ENCODE data around the gene GPM6B.
A peak's percentile ranks its signal among the peaks of the same experiment; 100 is the strongest.
"Not testable (repeated sequence)": the region's sequence is repeated elsewhere in the genome, so short reads cannot be mapped to it uniquely, and the experiment has no call there.

Gene GPM6B

DNA sequence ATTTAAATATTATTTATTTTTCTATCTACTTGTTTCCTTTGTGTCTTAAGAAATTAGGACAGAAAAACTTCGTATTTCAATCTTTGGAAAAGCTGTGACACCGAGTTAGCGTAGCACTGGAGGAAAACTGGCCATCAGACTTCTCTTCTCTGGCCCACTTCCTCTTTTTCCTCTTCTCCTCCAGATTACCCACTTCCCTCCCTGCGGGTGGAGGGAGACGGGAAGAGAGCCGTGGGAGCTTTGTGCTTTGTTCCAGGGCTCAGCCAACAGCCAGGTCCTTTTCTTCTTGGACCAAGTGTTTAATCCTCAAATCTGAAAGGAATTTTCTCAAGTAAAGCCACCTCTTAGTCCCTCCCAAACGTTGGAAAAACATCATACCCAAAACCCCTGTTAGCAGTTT is 52.6 kb downstream of the GPM6B start:
- no peak for DNase-seq

DNA sequence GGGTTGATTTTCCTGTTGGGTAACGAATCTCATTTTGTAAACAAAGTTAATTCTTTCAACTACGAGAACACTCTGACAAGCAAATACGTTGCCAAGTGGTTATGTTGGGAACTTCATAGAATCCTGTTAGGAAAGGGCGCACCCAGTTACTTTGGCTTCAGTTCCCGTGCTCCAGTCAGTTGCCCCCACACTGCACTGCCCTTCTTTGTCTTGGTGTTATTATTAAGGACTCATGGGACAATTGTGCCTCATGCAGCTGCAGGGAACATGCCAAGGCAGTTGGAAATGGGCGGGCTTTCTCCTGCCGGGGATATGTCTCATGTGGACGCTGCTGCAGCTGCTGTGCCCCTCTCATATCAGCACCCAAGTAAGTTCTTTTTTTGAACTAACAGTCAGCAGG is 53.4 kb downstream of the GPM6B start:
- DNase-seq, result no peak

DNA sequence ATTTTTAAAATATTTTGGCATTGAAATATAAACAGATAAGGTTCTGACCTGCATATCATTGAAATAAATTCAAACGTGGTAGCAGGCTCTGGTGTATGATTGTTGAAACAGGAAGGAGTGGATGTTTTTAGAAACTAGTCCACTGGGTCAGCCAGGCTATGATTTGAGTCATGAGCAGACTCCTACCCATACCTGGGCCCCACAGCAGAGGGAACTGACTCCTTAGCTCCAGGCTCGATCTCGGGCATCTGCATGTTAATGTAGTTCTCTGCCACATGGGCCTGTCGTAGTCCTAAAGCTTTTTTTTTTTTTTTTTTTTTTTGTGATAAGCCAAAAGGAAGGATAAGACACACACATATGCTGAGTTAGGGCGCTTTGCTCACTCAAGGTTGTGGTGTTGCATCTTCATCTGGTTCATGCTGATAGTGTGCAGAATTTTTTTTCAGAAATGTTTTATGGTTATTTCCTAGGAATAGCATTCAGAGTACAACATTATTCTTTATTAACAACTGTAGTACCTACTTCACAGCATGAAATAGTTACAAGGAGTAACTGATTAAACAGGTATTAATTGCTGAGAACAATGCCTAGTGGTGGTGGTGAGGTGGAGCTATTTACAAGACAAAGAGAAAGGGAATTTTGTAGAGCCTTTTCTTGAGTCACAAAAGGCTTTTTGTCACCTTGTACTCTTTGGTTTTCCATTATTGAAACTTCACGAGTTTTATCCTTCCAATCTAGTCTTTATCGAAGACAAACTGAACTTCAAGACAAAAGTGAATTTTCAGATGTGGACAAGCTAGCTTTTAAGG is 55.1 kb downstream of the GPM6B start:
- DNase-seq, result no peak

DNA sequence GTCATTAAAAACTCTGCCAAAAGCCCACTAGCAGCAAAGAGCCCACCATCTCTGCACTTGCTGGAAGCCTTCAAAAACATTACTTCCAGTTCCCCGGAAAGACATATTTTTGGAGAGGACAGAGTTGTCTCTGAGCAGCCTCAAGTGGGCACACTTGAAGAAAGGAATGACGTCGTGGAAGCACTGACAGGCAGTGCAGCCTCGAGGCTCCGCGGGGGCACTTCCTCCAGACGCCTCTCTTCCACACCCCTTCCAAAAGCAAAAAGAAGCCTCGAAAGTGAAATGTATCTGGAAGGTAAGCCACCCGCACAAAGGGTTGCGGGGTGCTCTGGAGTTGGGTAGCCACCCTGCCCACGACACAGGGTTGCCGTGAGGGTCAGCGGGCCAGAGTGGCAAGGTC is 56.5 kb downstream of the GPM6B start:
- no peak for DNase-seq

DNA sequence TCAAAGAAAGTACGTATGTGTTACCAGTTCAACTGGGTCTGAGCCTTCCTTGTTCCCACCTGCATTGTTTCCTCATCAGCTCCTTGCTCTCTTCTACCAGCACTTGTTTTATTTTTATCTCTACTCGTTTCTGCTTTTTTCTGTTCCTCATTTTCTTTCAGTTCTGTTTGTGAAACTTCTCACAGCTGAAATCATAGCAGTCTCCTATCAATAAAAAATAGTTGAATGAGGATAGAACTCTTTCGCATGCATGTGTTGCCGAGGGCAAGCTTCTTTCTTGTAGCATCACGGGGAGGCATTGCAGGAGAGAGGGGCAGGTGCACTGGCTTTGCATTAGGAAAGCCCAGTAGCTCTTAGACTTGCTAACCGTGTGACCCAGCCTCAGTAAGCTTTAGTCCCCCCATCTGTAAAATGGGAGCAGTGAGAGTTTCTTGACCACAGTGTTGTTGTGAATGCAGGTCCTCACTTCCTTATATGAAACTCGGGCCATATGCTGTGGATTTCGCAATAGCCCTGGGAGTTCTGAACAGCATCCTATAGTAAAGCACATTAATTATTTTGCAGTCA is 57.7 kb downstream of the GPM6B start:
- DNase-seq, result no peak

DNA sequence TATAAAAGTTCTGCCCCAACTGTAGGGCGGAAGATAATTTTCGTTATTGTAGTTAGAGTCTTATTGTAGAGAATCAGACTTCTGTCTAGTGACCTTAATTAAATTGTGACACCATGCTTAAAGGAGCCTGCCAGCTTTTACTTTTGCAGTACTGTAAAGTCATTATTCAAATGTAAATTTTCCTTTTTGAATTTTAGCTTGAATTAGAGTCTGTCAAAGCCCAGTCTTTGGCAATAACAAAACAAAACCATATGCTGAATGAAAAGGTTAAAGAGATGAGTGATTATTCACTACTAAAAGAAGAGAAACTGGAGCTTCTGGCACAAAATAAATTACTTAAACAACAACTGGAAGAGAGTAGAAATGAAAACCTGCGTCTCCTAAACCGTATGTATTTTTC is 60.5 kb downstream of the GPM6B start:
- no peak for DNase-seq

DNA sequence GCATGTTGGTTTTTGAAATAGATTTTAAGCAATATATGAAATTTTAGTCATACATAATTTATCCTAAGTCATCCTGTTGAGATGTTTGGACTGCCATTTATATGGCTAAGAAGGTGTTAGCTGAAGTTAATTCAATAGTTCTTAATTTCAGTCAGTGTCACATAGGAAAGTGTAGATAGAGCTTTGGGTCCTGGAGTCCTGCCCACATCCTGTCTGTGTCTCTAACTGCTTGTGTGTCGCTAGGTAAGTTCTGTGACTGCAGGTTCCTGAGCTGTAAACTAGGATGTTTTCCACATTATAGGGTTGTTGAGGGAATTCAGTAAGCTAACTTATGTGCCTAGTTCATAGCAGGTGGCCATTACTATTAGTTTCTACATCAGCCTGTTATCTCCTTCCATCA is 61.6 kb downstream of the GPM6B start:
- DNase-seq, result no peak

DNA sequence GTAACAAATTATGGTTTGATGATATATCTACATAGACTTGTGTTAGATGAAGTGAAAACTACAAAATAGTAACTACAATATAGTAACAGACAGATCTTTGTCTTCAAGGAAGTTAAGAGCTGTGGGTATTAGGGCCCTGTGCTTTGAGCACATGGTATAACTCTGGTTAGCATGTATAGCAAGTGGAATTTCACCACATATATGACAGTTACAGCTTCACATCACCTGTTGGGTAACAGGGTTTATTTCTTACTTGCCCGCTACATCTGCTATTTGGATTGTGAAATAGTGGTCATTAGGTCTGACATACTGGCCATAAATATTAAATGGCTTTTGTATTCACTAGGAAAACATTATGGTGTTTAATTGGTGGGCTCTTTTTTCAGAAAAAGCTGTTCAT is 62.1 kb downstream of the GPM6B start:
- no peak for DNase-seq

DNA sequence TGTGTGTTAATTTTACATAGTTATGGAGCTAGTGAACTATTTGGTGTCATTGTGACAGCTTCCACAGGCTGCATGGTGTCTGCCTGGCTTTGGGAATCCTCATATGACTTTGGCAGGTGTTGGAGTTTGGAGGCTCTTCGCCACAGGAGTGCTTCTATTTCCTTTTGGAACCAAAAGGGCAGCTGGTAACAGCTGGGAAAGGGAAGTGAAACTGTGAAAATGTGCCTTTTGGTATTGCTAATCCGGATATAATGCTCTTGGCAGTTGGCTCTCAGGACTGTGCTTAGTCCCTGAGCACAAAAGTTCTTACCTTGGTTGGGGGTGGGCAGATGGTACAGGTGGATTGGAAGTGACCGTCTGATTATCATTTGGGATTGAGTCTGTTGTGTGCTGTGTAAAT is 64.2 kb downstream of the GPM6B start:
- no peak for DNase-seq

DNA sequence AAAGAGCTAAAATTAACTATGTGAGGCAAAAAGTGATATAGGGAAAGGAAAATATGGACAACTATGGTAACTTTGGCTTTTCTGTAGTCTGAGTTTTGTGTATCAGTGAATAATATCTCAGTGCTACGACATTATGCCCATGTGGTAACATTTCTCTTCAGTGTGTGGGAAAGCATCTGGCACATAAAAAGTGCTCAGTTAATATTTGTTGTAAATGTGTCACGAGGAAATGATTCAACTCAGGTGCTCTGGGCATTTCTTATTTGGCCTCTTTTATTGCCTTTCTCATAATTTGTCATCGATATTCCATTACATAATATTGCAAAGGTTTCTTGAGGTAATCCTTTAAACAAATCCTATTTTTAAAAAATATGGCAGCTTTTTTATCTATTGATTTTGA is 64.8 kb downstream of the GPM6B start:
- no peak for DNase-seq

DNA sequence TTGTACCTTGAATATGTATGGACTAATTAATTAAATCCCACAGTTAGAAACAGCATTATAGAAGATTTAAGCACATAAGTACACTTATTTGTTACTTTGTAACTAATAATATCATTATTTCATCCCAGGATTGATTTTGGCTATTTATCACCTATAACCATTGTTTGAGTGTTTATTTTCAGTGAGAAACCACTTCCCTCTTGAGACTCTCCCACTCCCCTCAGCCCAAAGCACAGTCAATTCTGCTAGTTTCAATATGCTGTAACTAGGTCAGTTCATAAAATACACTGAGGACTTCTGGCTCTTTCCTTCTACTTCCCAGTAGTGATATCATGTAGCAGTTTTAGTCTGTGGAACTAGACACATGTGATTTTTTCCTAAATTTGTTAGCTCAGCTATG is 66.1 kb downstream of the GPM6B start:
- DNase-seq, result no peak

DNA sequence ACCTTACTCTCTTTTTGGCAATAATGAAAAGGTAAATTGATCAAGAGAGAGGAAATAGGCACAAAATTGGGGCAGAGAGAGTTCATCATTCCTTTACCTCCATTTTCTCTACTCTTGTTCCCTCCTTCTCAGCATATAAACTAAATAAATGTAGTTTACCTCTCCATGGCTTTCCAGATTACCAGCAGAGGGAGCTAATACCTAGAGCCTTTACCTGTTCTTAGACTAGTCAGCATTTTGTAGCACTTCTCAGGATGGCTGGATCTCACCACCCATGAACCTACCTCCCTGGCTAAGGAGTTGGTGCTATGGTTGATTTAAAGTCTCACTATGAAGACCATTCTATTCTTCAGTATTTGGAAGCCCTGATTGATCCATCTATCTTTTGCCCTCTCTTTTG is 66.7 kb downstream of the GPM6B start:
- DNase-seq, result no peak

DNA sequence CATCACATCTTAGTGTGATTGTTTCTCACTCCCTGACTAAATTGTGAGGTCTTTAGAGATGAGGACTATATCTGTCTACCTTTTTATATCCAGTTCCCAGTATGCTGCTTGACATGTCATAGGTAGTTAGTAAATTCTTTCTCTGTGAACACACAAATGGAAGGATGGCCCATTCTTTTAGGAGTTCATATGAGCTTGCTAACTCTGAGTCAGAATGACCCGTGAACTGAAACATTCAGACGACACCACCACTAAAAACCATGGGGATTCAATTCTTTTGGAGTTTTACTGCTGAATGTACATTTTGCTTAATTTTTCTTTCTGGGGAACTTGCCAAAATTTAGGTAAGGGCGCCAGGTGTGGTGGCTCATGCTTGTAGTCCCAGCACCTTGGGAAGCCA is 68.4 kb downstream of the GPM6B start:
- DNase-seq, result no peak

DNA sequence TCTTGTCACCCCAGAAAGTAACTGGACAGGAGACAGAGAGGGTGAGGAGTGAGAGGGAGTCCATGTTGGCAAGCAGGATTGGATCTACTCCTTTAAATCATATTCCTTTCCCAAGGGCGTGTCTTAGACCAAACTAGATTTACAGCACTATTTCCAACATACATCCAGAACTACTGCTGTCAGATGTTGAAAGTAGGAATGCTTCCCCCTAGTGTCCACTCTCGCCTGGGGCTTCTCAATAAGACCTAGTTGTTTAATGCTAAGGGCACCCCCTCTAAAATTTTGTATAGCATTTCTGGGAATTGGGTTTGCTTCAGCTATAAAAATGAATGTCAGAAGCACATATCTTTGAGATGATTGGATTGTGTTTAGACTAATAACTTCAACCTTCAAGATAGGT is 69.1 kb downstream of the GPM6B start:
- DNase-seq, result no peak

DNA sequence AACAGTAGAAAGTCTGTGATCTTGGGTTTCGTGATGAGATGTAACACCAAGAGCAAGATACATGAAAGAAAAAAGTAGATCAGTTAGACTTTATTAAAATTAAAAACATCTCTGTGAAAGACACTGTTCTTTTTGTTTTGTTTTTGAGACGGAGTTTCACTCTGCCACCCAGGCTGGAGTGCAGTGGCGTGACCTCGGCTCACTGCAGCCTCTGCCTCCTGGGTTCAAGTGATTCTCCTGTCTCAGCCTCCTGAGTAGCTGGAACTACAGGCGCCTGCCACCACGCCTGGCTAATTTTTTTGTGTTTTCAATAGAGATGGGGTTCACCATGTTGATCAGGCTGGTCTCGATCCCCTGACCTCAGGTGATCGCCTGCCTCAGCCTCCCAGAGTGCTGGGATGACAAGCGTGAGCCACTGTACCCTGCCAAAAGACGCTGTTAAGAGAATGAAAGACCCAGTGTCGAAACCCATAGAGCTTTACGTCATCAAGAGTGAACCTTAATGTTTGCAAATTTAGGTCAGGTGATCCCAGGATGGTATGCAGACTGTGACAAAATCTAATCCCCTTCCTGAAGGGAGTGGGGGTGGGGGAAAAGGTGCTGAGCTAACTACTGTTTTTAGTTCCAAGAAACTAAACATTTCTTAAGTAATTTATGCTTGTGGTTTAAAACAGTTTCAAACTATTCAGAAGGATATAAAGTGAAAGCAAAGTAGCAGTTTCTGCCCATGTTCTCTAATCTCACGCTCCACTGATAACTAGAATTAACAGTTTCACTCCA is 74.3 kb downstream of the GPM6B start:
- DNase-seq, result no peak

DNA sequence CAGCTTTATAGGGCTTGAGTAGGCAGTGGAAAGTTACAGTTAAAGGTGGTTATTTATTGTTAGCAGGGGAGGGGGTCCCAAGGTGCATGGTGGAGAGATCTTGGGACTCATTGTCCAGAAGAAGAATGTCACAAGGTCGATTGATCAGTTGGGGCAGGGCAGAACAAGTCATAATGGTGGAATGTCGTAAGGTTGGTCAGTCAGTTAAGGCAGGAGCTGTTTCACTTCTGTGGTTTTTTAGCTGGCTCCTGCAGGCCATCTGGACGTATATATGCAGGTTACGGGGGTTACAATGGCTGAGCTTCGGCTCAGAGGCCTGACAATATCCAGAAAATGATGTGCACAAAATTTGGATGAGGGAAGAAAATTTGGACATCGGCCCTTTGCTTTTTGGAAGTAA is 75.2 kb downstream of the GPM6B start:
- no peak for DNase-seq

DNA sequence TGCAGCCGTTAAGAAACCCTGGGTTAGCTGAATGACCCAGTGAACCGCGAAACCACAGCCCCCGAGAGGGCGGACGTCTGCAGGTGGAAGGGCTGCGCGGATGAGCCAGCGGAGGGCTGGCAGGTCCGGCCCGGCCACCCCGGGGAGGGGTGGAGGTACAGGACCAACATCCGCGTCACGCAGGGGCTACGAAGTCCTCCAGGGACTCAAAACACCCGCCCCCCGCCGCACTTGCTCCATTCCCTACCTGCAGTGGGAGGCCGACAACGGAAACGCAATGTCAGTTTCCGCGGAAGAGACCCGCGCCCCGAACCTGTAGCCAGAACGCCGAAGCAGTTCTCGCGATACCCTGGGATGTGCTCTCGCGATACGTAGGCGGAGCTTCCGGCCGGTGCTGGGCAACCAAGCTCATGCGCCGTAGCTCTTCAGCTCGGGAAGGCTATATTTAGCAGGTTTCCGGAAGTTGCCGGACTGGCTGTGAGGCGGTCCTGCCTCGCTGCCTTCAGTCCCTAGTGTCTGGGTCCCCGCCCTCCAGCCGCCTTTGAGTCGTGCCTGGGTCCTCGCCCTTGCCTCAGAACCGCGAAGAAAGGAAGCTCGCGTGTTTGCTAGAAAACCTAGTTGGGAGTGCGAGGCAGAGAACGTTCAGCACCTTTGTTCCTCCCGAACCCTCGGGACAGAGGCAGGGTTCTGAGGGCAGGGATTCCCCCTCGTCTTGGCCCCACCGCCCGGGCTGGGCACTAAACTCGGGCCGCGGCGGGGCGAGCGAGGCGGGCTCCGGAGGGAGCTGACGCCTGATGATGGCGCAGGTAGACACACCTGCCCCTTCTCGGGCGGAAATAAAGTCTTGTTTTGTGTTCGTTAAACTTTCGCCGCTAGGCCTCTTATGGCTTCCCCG is 82.4 kb downstream of the GPM6B start, which contains the start of the genes OFD1 and TRAPPC2:
OFD1 (plus strand) TSS at position 471 of the 895 bp plus-strand sequence; CDS start at position 795, 324 bp downstream.
TRAPPC2 (minus strand) TSS at position 343 of the 895 bp plus-strand sequence. CDS start 14,657 bp downstream, outside the sequence.
- peak; percentile 66 for DNase-seq

DNA sequence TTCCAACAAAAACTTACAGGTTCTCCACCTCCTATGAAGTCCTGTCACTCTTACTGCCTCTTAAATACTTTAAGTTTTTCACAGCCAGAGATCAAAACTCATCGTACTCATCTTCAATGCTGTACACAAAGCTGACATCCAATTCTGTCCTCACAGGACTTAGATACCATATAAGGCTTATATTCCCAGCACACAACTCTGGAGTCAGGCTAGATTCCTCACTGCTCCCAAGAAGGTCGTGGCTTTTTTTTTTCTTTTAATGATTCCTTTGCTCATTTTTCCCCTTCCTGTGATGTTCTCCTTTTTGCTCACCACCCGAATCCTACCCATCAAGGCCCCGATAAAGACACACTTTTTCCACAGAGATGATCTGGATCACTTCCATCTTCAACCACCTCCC is 83.4 kb downstream of the GPM6B start:
- no peak for DNase-seq

DNA sequence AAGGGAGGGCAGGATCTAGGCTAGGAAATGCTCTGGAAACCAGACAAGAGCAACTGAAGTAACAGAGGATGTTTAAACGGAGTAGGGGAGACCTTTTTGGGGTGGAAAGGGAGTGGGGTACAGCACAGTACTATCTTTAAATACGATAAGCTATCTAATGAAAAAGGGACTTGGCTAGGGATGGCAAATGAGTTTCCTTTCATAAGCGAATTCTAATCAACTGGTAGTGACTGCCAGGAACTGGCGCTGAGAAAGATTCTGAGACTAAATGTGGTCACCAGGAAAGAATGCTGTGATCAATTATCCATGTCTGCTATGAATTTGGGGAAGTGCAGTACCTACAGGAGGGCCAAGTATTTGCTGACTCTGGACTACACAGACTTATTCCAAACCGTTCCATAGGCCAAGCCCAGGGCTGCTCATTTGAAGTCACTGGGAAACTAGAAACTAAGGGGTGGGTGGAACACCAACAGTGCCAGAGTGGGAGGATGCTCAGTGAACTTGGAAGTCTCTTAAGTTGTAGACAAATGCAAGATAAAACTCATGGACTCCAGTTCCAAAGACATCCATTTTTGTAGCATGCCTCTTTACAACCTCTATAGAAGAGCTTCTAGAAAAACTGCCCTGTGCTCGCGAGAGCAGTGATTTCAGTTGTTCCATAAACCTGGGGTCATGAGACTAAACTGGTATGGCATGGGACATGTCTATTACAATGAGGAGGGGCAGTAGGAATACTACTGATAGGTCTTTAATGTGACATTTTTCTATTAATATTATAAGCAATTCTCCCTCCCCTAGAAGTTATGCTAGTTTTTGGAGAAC is 84.4 kb downstream of the GPM6B start:
- no peak for DNase-seq

DNA sequence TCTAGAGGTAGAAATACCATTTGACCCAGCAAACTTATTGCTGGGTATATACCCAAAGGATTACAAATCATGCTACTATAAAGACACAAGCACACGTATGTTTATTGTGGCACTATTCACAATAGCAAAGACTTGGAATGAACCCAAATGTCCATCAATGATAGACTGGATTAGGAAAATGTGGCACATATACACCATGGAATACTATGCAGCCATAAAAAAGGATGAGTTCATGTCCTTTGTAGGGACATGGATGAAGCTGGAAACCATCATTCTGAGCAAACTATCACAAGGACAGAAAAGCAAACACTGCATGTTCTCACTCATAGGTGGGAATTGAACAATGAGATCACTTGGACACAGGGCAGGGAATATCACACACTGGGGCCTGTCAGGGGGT is 86.4 kb downstream of the GPM6B start:
- not testable (repeated sequence) for DNase-seq

DNA sequence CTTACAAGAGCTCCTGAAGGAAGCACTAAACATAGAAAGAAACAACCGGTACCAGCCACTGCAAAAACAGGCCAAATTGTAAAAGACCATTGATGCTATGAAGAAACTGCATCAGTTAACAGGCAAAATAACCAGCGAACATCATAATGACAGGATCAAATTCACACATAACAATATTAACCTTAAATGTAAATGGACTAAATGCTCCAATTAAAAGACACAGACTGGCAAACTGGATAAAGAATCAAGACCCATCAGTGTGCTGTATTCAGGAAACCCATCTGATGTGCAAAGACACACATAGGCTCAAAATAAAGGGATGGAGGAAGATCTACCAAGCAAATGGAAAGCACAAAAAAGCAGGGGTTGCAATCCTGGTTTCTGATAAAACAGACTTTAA is 90.3 kb downstream of the GPM6B start:
- not testable (repeated sequence) for DNase-seq

DNA sequence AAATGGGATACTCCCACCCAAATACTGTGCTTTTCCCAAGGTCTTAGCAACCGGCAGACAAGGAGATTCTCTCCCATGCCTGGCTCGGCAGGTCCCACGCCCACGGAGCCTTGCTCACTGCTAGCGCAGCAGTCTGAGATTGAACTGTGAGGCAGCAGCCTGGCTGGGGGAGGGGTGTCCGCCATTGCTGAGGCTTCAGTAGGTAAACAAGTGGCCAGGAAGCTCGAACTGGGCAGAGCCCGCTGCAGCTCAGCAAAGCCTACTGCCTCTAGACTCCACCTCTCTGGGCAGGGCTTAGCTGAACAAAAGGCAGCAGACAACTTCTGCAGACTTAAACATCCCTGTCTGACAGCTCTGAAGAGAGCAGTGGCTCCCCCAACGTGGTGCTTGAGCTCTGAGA is 92.0 kb downstream of the GPM6B start:
- peak; percentile 17 for DNase-seq
